CD4-positive, alpha-beta T cell treated with Interleukin-15 for 4 hours (primary cell): Measurements from ENCODE around the gene DYRK3.

Experiments
- DNase-seq: peaks from one replicate; pipeline ENCODE4 v3.0.0-alpha.2; 2020; ENCODE audit warnings: low spot score

DYRK3 gene

GRCh38 chr1:206661161-206661820 lies 26.0 kb downstream of the DYRK3 start:
- DNase-seq: no peak

GRCh38 chr1:206662396-206663092 lies 27.2 kb downstream of the DYRK3 start:
- no peak for DNase-seq

- DNase-seq: no peak
These were observed 28.0 kb downstream of the DYRK3 start for GRCh38 chr1:206663362-206663761.

- DNase-seq: peak; percentile 75
These were observed 28.7 kb downstream of the DYRK3 start for GRCh38 chr1:206663832-206664652.

GRCh38 chr1:206664740-206665139 lies 29.4 kb downstream of the DYRK3 start:
- DNase-seq: no peak

GRCh38 chr1:206666031-206666561 lies 30.8 kb downstream of the DYRK3 start:
- DNase-seq: no peak

- no peak for DNase-seq
These were observed 31.8 kb downstream of the DYRK3 start for GRCh38 chr1:206666954-206667665.

- DNase-seq: no peak
These were observed 33.0 kb downstream of the DYRK3 start for GRCh38 chr1:206668351-206668750.

- no peak for DNase-seq
These were observed 33.6 kb downstream of the DYRK3 start for GRCh38 chr1:206668874-206669410.

GRCh38 chr1:206672011-206672688 lies 36.8 kb downstream of the DYRK3 start:
- DNase-seq: no peak

GRCh38 chr1:206672844-206673758 lies 37.8 kb downstream of the DYRK3 start:
- no peak for DNase-seq

- DNase-seq: no peak
These were observed 38.9 kb downstream of the DYRK3 start for GRCh38 chr1:206674236-206674635.

GRCh38 chr1:206674745-206675175 lies 39.4 kb downstream of the DYRK3 start:
- no peak for DNase-seq

- no peak for DNase-seq
These were observed 41.2 kb downstream of the DYRK3 start for GRCh38 chr1:206676499-206676898.

- DNase-seq: no peak
These were observed 43.2 kb downstream of the DYRK3 start for GRCh38 chr1:206678490-206678889.

- DNase-seq: no peak
These were observed 44.4 kb downstream of the DYRK3 start for GRCh38 chr1:206679738-206680211.

GRCh38 chr1:206680279-206680678 lies 44.9 kb downstream of the DYRK3 start:
- no peak for DNase-seq

GRCh38 chr1:206681359-206681758 lies 46.0 kb downstream of the DYRK3 start:
- DNase-seq: no peak

GRCh38 chr1:206682111-206682510 lies 46.8 kb downstream of the DYRK3 start:
- no peak for DNase-seq

- DNase-seq: no peak
These were observed 48.0 kb downstream of the DYRK3 start for GRCh38 chr1:206683313-206683712.
